ENCODE data around the gene ASB6.

DNA sequence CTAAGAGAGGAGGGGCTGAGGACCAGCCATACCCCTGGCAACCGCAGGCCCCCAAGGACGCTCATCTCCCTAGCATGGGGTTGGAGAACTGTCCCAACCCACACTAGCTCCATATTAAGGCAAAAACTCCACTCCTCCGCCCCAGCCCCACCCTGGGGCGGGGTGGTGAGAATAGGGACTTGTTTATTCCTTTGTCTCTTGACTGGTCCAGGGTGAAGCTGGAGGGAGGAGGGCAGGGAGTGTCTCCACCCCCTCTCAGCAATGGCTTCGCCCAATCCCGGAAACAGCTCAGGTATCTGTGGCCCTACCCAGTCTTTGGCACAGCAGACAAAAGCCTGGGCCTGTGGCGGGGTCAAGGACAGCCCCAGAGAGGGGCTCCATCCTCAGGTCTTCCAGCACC is 40.4 kb upstream of the ASB6 start:
- TF ChIP-seq EZH2 (IDR thresholded peaks at IDR 0.05; ENCODE audit: low read depth, unreplicated experiment) (no peak), POLR2AphosphoS5 (IDR thresholded peaks at IDR 0.05; ENCODE audit: low read depth) (no peak), EZH2phosphoT487 (IDR thresholded peaks at IDR 0.05; ENCODE audit: unreplicated experiment) (no peak)
- TF ChIP-seq, protein P1, sequence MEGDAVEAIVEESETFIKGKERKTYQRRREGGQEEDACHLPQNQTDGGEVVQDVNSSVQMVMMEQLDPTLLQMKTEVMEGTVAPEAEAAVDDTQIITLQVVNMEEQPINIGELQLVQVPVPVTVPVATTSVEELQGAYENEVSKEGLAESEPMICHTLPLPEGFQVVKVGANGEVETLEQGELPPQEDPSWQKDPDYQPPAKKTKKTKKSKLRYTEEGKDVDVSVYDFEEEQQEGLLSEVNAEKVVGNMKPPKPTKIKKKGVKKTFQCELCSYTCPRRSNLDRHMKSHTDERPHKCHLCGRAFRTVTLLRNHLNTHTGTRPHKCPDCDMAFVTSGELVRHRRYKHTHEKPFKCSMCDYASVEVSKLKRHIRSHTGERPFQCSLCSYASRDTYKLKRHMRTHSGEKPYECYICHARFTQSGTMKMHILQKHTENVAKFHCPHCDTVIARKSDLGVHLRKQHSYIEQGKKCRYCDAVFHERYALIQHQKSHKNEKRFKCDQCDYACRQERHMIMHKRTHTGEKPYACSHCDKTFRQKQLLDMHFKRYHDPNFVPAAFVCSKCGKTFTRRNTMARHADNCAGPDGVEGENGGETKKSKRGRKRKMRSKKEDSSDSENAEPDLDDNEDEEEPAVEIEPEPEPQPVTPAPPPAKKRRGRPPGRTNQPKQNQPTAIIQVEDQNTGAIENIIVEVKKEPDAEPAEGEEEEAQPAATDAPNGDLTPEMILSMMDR (conservative IDR thresholded peaks at IDR 0.05; ENCODE audit: low read depth in 2 of 2), result no peak
